ENCODE data around the gene NCKAP5. TPM values are rescaled to one million over a fixed set of nuclear protein-coding genes. Genes with fewer than 3 reads are reported as not detected.

The NCKAP5 gene
- total RNA-seq, 1 donor from 2014 or later, result 8.8 TPM

- TF ChIP-seq CTCF (IDR thresholded peaks at IDR 0.05) (no peak), POLR2AphosphoS5 (IDR thresholded peaks at IDR 0.05; ENCODE audit: insufficient read depth in 1 of 2, low read depth in 1 of 2) (no peak), POLR2A (IDR thresholded peaks at IDR 0.05) (no peak)
- no peak for DNase-seq (ENCODE audit: extremely low spot score in 2 of 2)
- intact Hi-C loops (cut with DNase I), result no loop called here
These were observed 135.5 kb downstream of the NCKAP5 start for GRCh38 chr2:133432778-133433177.

GRCh38 chr2:133431289-133431688 is 137.0 kb downstream of the NCKAP5 start:
- TF ChIP-seq POLR2A (IDR thresholded peaks at IDR 0.05) (no peak), POLR2AphosphoS5 (IDR thresholded peaks at IDR 0.05; ENCODE audit: insufficient read depth in 1 of 2, low read depth in 1 of 2) (no peak), CTCF (IDR thresholded peaks at IDR 0.05) (no peak)
- no peak for DNase-seq (ENCODE audit: extremely low spot score in 2 of 2)
- no peak overlapping the region for H3K27ac ChIP-seq
- intact Hi-C loops (cut with DNase I), result no loop called here
- H3K4me3 ChIP-seq, result no peak overlapping the region
- no peaks in the 10 kb centered on the region for H3K9me3 ChIP-seq
- H3K36me3 ChIP-seq, result no peaks in the 10 kb centered on the region
- peaks cover 8% of the 10 kb centered on the region for H3K4me1 ChIP-seq
- no peaks in the 10 kb centered on the region for H3K27me3 ChIP-seq

More at GRCh38 chr2:133432778-133433177, 135.5 kb downstream of the NCKAP5 start:
- Histone ChIP-seq H3K27ac (no peak overlapping the region), H3K27me3 (no peaks in the 10 kb centered on the region), H3K4me1 (peaks cover 8% of the 10 kb centered on the region), H3K9me3 (no peaks in the 10 kb centered on the region), H3K36me3 (no peaks in the 10 kb centered on the region), H3K4me3 (no peak overlapping the region)

- Histone ChIP-seq H3K4me3 (no peak overlapping the region), H3K9me3 (no peaks in the 10 kb centered on the region), H3K4me1 (no peaks in the 10 kb centered on the region), H3K27ac (no peak overlapping the region), H3K27me3 (no peaks in the 10 kb centered on the region), H3K36me3 (no peaks in the 10 kb centered on the region)
- intact Hi-C loops (cut with DNase I), result no loop called here
- TF ChIP-seq POLR2A (IDR thresholded peaks at IDR 0.05) (no peak), CTCF (IDR thresholded peaks at IDR 0.05) (no peak), POLR2AphosphoS5 (IDR thresholded peaks at IDR 0.05; ENCODE audit: insufficient read depth in 1 of 2, low read depth in 1 of 2) (no peak)
- no peak for DNase-seq (ENCODE audit: extremely low spot score in 2 of 2)
These were observed 141.5 kb downstream of the NCKAP5 start for GRCh38 chr2:133426791-133427190.

GRCh38 chr2:133425612-133426011 is 142.7 kb downstream of the NCKAP5 start:
- no peak overlapping the region for H3K27ac ChIP-seq
- no peaks in the 10 kb centered on the region for H3K27me3 ChIP-seq
- TF ChIP-seq POLR2AphosphoS5 (IDR thresholded peaks at IDR 0.05; ENCODE audit: insufficient read depth in 1 of 2, low read depth in 1 of 2) (no peak), POLR2A (IDR thresholded peaks at IDR 0.05) (no peak), CTCF (IDR thresholded peaks at IDR 0.05) (no peak)
- no peak for DNase-seq (ENCODE audit: extremely low spot score in 2 of 2)
- H3K36me3 ChIP-seq, result no peaks in the 10 kb centered on the region
- no peaks in the 10 kb centered on the region for H3K4me1 ChIP-seq
- no peaks in the 10 kb centered on the region for H3K9me3 ChIP-seq
- intact Hi-C loops (cut with DNase I), result no loop called here
- no peak overlapping the region for H3K4me3 ChIP-seq

GRCh38 chr2:133424876-133425275 is 143.4 kb downstream of the NCKAP5 start:
- Histone ChIP-seq H3K4me1 (no peaks in the 10 kb centered on the region), H3K36me3 (no peaks in the 10 kb centered on the region), H3K4me3 (no peak overlapping the region), H3K9me3 (no peaks in the 10 kb centered on the region), H3K27ac (no peak overlapping the region), H3K27me3 (no peaks in the 10 kb centered on the region)
- DNase-seq (ENCODE audit: extremely low spot score in 2 of 2), result no peak
- TF ChIP-seq POLR2A (IDR thresholded peaks at IDR 0.05), result no peak
- intact Hi-C loops (cut with DNase I), result no loop called here

Data from vagina (tissue), 2 donors.